Activated gamma-delta T cell treated with anti-CD3 and anti-CD28 coated beads, Interleukin-2, amount 50 U/mL, for 16 hours (primary cell): ENCODE measurements around the gene KIAA0040.

Experiments
- DNase-seq: peaks from one replicate; pipeline ENCODE4 v3.0.0-alpha.2; 2020; ENCODE audit warnings: low read depth

KIAA0040 gene

GRCh38 chr1:175200678-175201521 lies 8.3 kb upstream of the KIAA0040 start:
- no peak for DNase-seq

- no peak for DNase-seq
These were observed 5.8 kb upstream of the KIAA0040 start for GRCh38 chr1:175198332-175198731.

GRCh38 chr1:175197531-175197930 lies 5.0 kb upstream of the KIAA0040 start:
- DNase-seq, result no peak

- no peak for DNase-seq
These were observed 3.2 kb upstream of the KIAA0040 start for GRCh38 chr1:175195798-175196197.

- DNase-seq, result no peak
These were observed 2.7 kb upstream of the KIAA0040 start for GRCh38 chr1:175195281-175195680.

GRCh38 chr1:175193527-175193910 lies 943 bp upstream of the KIAA0040 start:
- no peak for DNase-seq

- DNase-seq, result no peak
These were observed 406 bp downstream of the KIAA0040 start for GRCh38 chr1:175192111-175192629.

GRCh38 chr1:175191659-175192058 lies 917 bp downstream of the KIAA0040 start:
- no peak for DNase-seq

GRCh38 chr1:175188936-175189335 lies 3.6 kb downstream of the KIAA0040 start:
- DNase-seq, result no peak

GRCh38 chr1:175186433-175187160 lies 6.0 kb downstream of the KIAA0040 start:
- DNase-seq, result no peak

GRCh38 chr1:175185903-175186302 lies 6.7 kb downstream of the KIAA0040 start:
- DNase-seq, result no peak

GRCh38 chr1:175183586-175183985 lies 9.0 kb downstream of the KIAA0040 start:
- DNase-seq, result no peak

- no peak for DNase-seq
These were observed 10.3 kb downstream of the KIAA0040 start for GRCh38 chr1:175182201-175182746.

GRCh38 chr1:175179837-175180590 lies 12.6 kb downstream of the KIAA0040 start:
- DNase-seq, result no peak

GRCh38 chr1:175178456-175178855 lies 14.1 kb downstream of the KIAA0040 start:
- no peak for DNase-seq

GRCh38 chr1:175178056-175178455 lies 14.5 kb downstream of the KIAA0040 start:
- no peak for DNase-seq

- DNase-seq, result no peak
These were observed 16.3 kb downstream of the KIAA0040 start for GRCh38 chr1:175176246-175176645.

GRCh38 chr1:175174309-175175102 lies 18.1 kb downstream of the KIAA0040 start:
- DNase-seq, result no peak

GRCh38 chr1:175173531-175173930 lies 19.0 kb downstream of the KIAA0040 start:
- no peak for DNase-seq

- DNase-seq, result no peak
These were observed 20.1 kb downstream of the KIAA0040 start for GRCh38 chr1:175172503-175172902.
